Chondrocyte (in vitro differentiated cells): ENCODE data around the gene GPR153. TPM values are rescaled to one million over a fixed set of nuclear protein-coding genes. Genes with fewer than 3 reads are reported as not detected.

Source experiments
- DNase-seq: peaks from one replicate; pipeline ENCODE4 v3.0.0; 2021; ENCODE audit warnings: mixed read lengths, low spot score
- H3K27ac Mint-ChIP-seq: one replicate; pipeline ENCODE4 v1.8.0; 2021; ENCODE audit warnings: mild to moderate bottlenecking, moderate library complexity, mixed read lengths; ENCODE audit not compliant: unreplicated experiment
- H3K27me3 Mint-ChIP-seq: 2 replicates; pipeline ENCODE4 v1.8.0; 2021; ENCODE audit warnings: low read depth, mixed read lengths
- H3K36me3 Mint-ChIP-seq: 2 replicates; pipeline ENCODE4 v1.8.0; 2021; ENCODE audit warnings: low read depth, mixed read lengths
- H3K4me1 Mint-ChIP-seq: 2 replicates; pipeline ENCODE4 v1.8.0; 2021; ENCODE audit warnings: low read depth, mild to moderate bottlenecking, mixed read lengths
- H3K4me3 Mint-ChIP-seq: one replicate; pipeline ENCODE4 v1.8.0; 2021; ENCODE audit warnings: mild to moderate bottlenecking, moderate library complexity, mixed read lengths; ENCODE audit not compliant: unreplicated experiment
- H3K9me3 Mint-ChIP-seq: 2 replicates; pipeline ENCODE4 v1.8.0; 2021; ENCODE audit warnings: low read depth, mixed read lengths
- total RNA-seq: library from RNA; stranded (reverse); gene quantifications from 3 replicates; pipeline ENCODE4 v1.2.1, GENCODE V29; 2021
- TF ChIP-seq, protein P1 (sequence below): fragments of 200-600 bp; sonication (generic); IDR thresholded peaks from 2 replicates; pipeline ENCODE4 v1.5.0; 2021; ENCODE audit warnings: antibody characterized with exemption, mild to moderate bottlenecking, moderate library complexity

Gene GPR153
- total RNA-seq, 1 donor from 2014 or later: 4.4 TPM

DNA sequence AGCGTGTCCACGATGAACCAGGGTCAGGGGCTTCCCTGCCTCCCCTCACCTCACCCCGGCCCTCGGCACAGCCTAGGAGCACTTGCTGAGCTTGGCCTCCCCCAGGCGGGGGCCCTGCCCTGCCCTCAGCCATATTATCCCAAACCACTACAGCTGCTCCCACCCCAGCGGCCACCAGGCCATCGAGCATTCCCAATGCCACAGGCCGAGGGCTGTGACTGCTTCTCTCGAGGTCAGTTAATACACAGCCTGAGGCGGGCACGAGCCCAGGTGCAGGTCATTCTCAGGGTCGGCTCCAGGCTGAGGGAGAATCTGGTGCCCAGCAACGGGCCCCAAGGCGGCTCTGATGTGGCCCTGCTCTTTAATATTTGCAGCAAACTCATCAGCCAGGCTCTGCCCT lies 8.4 kb upstream of the GPR153 start:
- no peaks in the 10 kb centered on the region for H3K9me3 Mint-ChIP-seq
- H3K27me3 Mint-ChIP-seq: no peaks in the 10 kb centered on the region
- DNase-seq: no peak
- H3K27ac Mint-ChIP-seq: no peak overlapping the region
- H3K36me3 Mint-ChIP-seq: peaks cover 2% of the 10 kb centered on the region
- TF ChIP-seq, protein P1, sequence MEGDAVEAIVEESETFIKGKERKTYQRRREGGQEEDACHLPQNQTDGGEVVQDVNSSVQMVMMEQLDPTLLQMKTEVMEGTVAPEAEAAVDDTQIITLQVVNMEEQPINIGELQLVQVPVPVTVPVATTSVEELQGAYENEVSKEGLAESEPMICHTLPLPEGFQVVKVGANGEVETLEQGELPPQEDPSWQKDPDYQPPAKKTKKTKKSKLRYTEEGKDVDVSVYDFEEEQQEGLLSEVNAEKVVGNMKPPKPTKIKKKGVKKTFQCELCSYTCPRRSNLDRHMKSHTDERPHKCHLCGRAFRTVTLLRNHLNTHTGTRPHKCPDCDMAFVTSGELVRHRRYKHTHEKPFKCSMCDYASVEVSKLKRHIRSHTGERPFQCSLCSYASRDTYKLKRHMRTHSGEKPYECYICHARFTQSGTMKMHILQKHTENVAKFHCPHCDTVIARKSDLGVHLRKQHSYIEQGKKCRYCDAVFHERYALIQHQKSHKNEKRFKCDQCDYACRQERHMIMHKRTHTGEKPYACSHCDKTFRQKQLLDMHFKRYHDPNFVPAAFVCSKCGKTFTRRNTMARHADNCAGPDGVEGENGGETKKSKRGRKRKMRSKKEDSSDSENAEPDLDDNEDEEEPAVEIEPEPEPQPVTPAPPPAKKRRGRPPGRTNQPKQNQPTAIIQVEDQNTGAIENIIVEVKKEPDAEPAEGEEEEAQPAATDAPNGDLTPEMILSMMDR: no peak
- H3K4me1 Mint-ChIP-seq: peaks cover 18% of the 10 kb centered on the region
- H3K4me3 Mint-ChIP-seq: no peak overlapping the region

DNA sequence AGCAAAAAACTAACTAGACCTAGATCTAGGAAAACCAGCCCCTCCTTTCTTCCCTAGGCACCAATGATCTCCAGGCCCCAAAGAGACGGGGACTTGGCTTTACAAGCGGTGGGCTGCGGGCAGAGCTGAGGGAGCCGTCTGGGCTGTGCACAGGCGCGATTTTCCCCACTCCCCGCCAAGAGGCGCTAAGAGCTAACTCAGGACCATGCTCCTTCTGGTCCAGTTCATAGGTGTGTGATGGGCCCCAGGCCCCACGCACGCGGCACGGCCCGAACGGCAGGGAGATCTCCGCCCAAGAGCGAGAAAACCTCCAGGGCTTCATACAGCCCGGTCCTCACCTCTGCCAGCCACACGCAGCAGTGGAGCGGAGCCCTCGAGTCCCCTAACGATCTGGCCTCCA lies 7.5 kb upstream of the GPR153 start:
- no peak overlapping the region for H3K27ac Mint-ChIP-seq
- H3K4me3 Mint-ChIP-seq: no peak overlapping the region
- peaks cover 16% of the 10 kb centered on the region for H3K4me1 Mint-ChIP-seq
- H3K9me3 Mint-ChIP-seq: no peaks in the 10 kb centered on the region
- DNase-seq: no peak
- H3K27me3 Mint-ChIP-seq: no peaks in the 10 kb centered on the region
- peaks cover 2% of the 10 kb centered on the region for H3K36me3 Mint-ChIP-seq
- TF ChIP-seq, protein P1: no peak

GRCh38 chr1:6267686-6268322 lies 6.9 kb upstream of the GPR153 start:
- no peak overlapping the region for H3K27ac Mint-ChIP-seq
- TF ChIP-seq, protein P1: no peak
- no peaks in the 10 kb centered on the region for H3K27me3 Mint-ChIP-seq
- no peaks in the 10 kb centered on the region for H3K9me3 Mint-ChIP-seq
- H3K36me3 Mint-ChIP-seq: peaks cover 2% of the 10 kb centered on the region
- DNase-seq: no peak
- no peak overlapping the region for H3K4me3 Mint-ChIP-seq
- H3K4me1 Mint-ChIP-seq: peaks cover 13% of the 10 kb centered on the region

DNA sequence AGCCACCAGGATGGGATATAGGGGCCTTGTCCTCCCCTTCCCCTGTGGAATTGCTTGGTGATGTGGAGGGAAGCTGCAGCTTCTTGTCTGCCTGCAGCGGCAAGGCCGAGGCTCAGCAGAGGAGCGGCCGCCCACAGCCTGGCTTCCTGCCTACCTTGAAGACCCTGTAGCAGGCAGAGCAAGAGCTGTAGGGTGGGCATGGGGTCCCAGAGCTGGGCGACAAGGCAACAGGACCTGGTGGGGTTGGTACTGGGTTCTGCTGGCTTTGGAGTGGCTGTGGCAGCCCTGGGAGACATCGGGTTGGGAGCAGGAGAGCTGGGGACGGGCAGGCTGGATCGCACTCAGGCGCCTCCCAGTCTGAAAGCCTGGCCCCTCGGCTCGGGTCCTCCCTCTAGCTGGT lies 5.7 kb upstream of the GPR153 start:
- Mint-ChIP-seq H3K36me3 (peaks cover 2% of the 10 kb centered on the region), H3K4me3 (no peak overlapping the region), H3K9me3 (no peaks in the 10 kb centered on the region), H3K4me1 (peaks cover 13% of the 10 kb centered on the region), H3K27ac (no peak overlapping the region), H3K27me3 (no peaks in the 10 kb centered on the region)
- TF ChIP-seq, protein P1: no peak
- DNase-seq: no peak

- Mint-ChIP-seq H3K9me3 (no peaks in the 10 kb centered on the region), H3K4me1 (peaks cover 11% of the 10 kb centered on the region), H3K36me3 (peaks cover 2% of the 10 kb centered on the region), H3K4me3 (no peak overlapping the region), H3K27me3 (no peaks in the 10 kb centered on the region), H3K27ac (no peak overlapping the region)
- TF ChIP-seq, protein P1: no peak
- DNase-seq: no peak
Measured at GRCh38 chr1:6265151-6265550, 4.3 kb upstream of the GPR153 start.
